HG03095 (cell line): ENCODE data around the gene AFDN.

Experiments used
- ATAC-seq: cut with Tn5 transposase; IDR thresholded peaks from one replicate; pipeline ENCODE4 v1.9.1; 2021; ENCODE audit warnings: moderate library complexity; ENCODE audit not compliant: unreplicated experiment

Gene AFDN

DNA sequence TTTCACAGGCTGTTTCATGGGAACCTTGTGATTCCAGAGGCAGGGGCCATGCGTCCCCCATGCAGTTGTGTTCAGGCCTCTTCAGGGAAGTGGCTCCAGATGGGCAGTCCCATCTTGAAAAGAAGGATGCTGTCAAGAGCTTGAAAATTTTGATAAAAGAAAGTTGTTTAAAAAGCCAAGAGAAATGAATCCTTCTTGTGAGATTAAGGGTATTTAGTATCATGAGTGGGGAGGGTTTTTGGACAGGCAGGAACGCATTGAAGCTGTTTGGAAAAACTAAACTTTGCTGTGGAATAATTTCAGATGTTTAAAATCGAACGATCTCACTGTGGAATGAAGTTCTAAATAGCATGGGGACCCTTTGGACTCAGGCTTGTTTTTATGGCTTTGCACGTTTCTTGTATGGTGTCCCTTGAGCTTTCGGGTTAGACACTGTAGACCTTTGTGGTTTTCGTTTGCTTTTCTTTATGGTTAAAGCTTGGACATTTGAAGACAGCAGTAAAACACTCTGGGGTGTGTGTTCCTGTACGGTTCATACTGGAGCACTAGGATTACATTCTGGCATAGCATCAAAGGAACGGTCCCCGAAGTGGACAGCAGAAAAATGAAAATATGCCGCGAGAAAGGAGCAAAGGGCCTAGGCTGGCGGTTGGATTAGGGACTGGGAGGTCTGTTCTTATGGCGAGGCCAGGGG, 188.9 kb downstream of the AFDN start:
- no peak for ATAC-seq

DNA sequence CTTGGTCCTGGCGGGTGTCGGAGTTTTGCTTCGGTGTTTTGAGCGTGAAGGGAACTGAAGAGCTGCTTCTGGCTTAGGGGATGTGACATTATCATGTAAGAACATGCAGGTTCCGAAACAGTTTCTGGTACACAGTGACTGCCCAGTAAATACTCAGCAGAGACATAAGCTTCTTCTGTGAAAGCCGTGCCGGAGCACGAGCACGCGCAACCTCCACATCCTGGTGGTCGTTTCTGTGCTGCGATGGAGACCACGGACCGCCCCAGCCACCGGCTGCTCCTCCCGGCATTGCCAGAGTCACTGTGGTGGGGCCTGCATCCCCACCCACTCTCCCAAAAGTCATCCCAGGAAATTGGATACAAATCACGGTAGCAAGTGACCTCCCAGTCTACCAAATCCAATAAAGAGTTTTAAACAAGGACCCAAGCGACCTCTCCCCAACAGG, 189.5 kb downstream of the AFDN start:
- no peak for ATAC-seq

DNA sequence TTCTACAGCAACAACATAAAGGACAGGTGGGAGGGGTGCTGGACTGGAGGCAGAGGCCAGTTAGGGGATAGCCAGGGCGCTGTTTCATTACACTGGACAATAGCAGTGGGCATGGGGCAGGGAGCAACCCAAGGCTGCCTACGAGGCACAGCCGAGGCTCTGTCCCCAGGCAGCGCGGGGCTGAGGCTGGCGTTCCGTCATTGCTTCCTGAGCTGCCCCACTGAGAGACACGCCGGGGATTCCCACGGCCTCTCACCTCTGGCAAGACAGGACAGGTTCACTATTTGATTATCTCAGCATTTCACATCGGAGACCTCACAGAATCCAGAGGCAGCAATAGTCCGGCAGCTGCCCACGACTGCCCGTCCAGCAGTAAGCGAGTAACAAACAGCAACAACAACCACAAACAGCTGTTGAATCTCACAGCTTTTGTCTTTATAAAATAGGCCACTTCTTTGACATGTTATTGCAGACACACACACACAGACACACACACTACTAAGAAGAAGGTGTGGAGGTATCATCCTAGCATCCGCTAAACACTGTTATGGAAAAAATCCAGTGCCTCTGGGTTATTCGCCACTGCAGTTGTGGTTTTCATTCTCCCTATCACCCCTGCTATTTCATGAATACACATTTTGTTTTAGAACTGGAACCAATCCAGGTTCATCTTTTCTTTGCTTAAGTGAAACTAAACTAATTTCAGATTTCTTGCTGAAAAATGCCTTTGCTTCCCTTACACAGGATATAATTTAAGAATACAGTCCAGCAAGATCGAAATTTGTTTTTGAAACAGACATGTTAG, 190.2 kb downstream of the AFDN start:
- ATAC-seq = no peak

DNA sequence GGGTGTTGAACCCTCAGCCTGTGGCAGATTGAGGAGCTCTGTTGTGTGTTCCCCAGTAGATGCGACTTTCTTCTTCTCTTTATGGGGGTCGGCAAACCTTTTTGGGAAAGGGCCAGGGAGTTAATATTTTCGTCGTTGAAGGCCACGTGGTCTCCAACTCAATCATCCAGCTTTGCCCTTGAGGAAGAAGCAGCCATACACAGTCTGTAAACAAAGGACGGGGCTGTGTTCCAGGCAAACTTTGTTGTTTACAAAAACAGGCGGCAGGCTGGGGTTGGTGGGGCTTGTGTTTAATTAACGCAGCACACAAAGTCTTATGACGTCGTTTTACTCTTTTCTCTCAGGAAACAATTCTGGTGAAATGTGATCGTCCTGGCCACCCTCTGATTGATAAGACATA, 190.9 kb downstream of the AFDN start:
- ATAC-seq = no peak

DNA sequence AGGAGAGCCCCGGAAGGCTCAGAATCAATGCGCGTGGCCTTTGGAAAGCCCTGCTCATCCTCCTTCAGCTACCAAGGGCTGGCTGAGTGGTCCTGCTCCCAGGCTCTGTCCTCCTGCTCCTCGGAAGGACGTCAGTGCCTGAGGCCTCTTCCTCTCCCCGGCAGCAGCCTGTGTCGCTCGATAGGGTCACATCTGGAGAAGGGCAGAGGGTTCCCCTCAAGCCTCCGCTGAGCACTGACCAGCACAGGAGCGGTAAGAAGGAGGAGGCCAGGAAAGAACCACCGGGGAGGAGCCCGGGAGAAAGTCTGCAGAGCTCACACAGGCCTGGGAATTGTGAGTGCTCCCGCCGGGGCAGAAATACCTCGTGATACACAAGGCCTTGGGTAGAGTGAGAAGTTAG, 192.0 kb downstream of the AFDN start:
- ATAC-seq = no peak

DNA sequence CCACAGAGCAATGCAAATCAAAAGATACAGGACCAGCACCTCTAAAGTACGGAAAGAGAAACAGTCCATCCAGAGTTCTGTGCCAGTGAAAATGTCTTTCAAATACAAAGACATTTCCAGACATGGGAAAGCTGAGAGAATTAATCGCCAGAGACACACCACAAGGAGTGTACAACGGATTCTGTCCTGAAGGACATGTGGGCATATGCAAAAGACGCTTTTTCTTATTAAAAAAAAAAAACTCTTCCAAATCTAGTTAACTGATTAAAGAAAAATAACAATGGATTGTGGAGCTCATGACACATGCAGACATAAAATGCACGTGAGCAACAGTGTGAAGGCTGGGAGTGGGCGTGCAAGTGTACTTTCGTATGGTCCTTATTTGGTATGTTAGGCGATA, 193.5 kb downstream of the AFDN start:
- ATAC-seq = no peak

DNA sequence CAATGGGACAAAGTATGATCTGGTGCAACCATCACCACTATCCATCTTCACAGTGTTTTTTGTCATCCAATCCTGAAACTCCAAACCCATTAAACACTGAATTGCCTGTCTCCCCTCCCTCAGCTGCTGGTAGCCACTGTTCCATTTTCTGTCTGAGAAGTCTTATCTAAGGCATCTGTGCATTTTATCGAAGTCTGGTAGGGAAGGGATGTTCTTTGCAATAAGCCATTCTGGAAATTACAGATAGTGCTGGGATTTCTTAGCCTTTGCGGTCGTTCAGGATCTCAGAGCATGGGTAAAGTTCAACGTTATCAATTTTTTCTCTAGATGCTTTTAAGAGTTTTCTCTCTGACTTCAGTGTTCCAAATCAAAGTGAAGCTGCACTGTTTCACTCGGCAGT, 194.9 kb downstream of the AFDN start:
- no peak for ATAC-seq
